Stimulated activated naive CD8-positive, alpha-beta T cell treated with anti-CD3 and anti-CD28 coated beads, Interleukin-15, Interleukin-2, amounts not matched to agents 100 ng/mL and 50 ng/mL, for 24 hours (primary cell): ENCODE results near the gene PLCB4.

ENCODE experiments used
- H3K27ac Mint-ChIP-seq: one replicate; pipeline ENCODE4 v1.8.0; 2021; ENCODE audit warnings: mild to moderate bottlenecking, mixed read lengths
- H3K27me3 Mint-ChIP-seq: one replicate; pipeline ENCODE4 v1.8.0; 2021; ENCODE audit warnings: mixed read lengths
- H3K36me3 Mint-ChIP-seq: one replicate; pipeline ENCODE4 v1.8.0; 2021; ENCODE audit warnings: low read depth, mixed read lengths
- H3K4me1 Mint-ChIP-seq: one replicate; pipeline ENCODE4 v1.8.0; 2021; ENCODE audit warnings: low read depth, mixed read lengths
- H3K4me3 Mint-ChIP-seq: one replicate; pipeline ENCODE4 v1.8.0; 2021; ENCODE audit warnings: mild to moderate bottlenecking, mixed read lengths
- H3K9me3 Mint-ChIP-seq: one replicate; pipeline ENCODE4 v1.8.0; 2021; ENCODE audit warnings: mixed read lengths

PLCB4 gene

GRCh38 chr20:9212735-9213134 is 143.8 kb downstream of the PLCB4 start:
- Mint-ChIP-seq H3K4me1 (no peaks in the 10 kb centered on the region), H3K27me3 (no peaks in the 10 kb centered on the region), H3K36me3 (no peaks in the 10 kb centered on the region), H3K9me3 (no peaks in the 10 kb centered on the region), H3K27ac (no peak overlapping the region), H3K4me3 (no peak overlapping the region)

- no peaks in the 10 kb centered on the region for H3K4me1 Mint-ChIP-seq
- no peaks in the 10 kb centered on the region for H3K36me3 Mint-ChIP-seq
- H3K27me3 Mint-ChIP-seq: no peaks in the 10 kb centered on the region
- H3K27ac Mint-ChIP-seq: no peak overlapping the region
- H3K9me3 Mint-ChIP-seq: no peaks in the 10 kb centered on the region
- H3K4me3 Mint-ChIP-seq: no peak overlapping the region
Observed at GRCh38 chr20:9214685-9215084, 145.8 kb downstream of the PLCB4 start.

- Mint-ChIP-seq H3K36me3 (no peaks in the 10 kb centered on the region), H3K4me1 (no peaks in the 10 kb centered on the region), H3K4me3 (no peak overlapping the region), H3K27me3 (no peaks in the 10 kb centered on the region), H3K9me3 (no peaks in the 10 kb centered on the region), H3K27ac (no peak overlapping the region)
Observed at GRCh38 chr20:9215539-9215938, 146.7 kb downstream of the PLCB4 start.

- H3K9me3 Mint-ChIP-seq: no peaks in the 10 kb centered on the region
- no peaks in the 10 kb centered on the region for H3K27me3 Mint-ChIP-seq
- no peak overlapping the region for H3K4me3 Mint-ChIP-seq
- no peak overlapping the region for H3K27ac Mint-ChIP-seq
- no peaks in the 10 kb centered on the region for H3K36me3 Mint-ChIP-seq
- H3K4me1 Mint-ChIP-seq: no peaks in the 10 kb centered on the region
Observed at GRCh38 chr20:9218531-9218961, 149.7 kb downstream of the PLCB4 start.

- Mint-ChIP-seq H3K4me3 (no peak overlapping the region), H3K27ac (no peak overlapping the region), H3K36me3 (no peaks in the 10 kb centered on the region), H3K27me3 (no peaks in the 10 kb centered on the region), H3K9me3 (no peaks in the 10 kb centered on the region), H3K4me1 (no peaks in the 10 kb centered on the region)
Observed at GRCh38 chr20:9220874-9221547, 152.1 kb downstream of the PLCB4 start.

GRCh38 chr20:9223296-9223695 is 154.4 kb downstream of the PLCB4 start:
- Mint-ChIP-seq H3K4me1 (no peaks in the 10 kb centered on the region), H3K4me3 (no peak overlapping the region), H3K36me3 (no peaks in the 10 kb centered on the region), H3K27me3 (no peaks in the 10 kb centered on the region), H3K27ac (no peak overlapping the region), H3K9me3 (no peaks in the 10 kb centered on the region)

GRCh38 chr20:9225879-9226278 is 157.0 kb downstream of the PLCB4 start:
- H3K4me1 Mint-ChIP-seq: no peaks in the 10 kb centered on the region
- H3K27ac Mint-ChIP-seq: no peak overlapping the region
- H3K27me3 Mint-ChIP-seq: no peaks in the 10 kb centered on the region
- no peak overlapping the region for H3K4me3 Mint-ChIP-seq
- no peaks in the 10 kb centered on the region for H3K9me3 Mint-ChIP-seq
- no peaks in the 10 kb centered on the region for H3K36me3 Mint-ChIP-seq

GRCh38 chr20:9227896-9228615 is 159.2 kb downstream of the PLCB4 start:
- no peaks in the 10 kb centered on the region for H3K9me3 Mint-ChIP-seq
- H3K27me3 Mint-ChIP-seq: no peaks in the 10 kb centered on the region
- H3K27ac Mint-ChIP-seq: no peak overlapping the region
- no peaks in the 10 kb centered on the region for H3K4me1 Mint-ChIP-seq
- no peaks in the 10 kb centered on the region for H3K36me3 Mint-ChIP-seq
- no peak overlapping the region for H3K4me3 Mint-ChIP-seq

GRCh38 chr20:9228774-9229450 is 160.0 kb downstream of the PLCB4 start:
- Mint-ChIP-seq H3K27me3 (no peaks in the 10 kb centered on the region), H3K27ac (no peak overlapping the region), H3K4me3 (no peak overlapping the region), H3K9me3 (no peaks in the 10 kb centered on the region), H3K4me1 (no peaks in the 10 kb centered on the region), H3K36me3 (no peaks in the 10 kb centered on the region)

- Mint-ChIP-seq H3K4me3 (no peak overlapping the region), H3K4me1 (no peaks in the 10 kb centered on the region), H3K36me3 (no peaks in the 10 kb centered on the region), H3K27ac (no peak overlapping the region), H3K9me3 (no peaks in the 10 kb centered on the region), H3K27me3 (no peaks in the 10 kb centered on the region)
Observed at GRCh38 chr20:9230406-9230805, 161.5 kb downstream of the PLCB4 start.

- no peaks in the 10 kb centered on the region for H3K9me3 Mint-ChIP-seq
- H3K4me1 Mint-ChIP-seq: no peaks in the 10 kb centered on the region
- no peaks in the 10 kb centered on the region for H3K27me3 Mint-ChIP-seq
- no peak overlapping the region for H3K4me3 Mint-ChIP-seq
- no peaks in the 10 kb centered on the region for H3K36me3 Mint-ChIP-seq
- no peak overlapping the region for H3K27ac Mint-ChIP-seq
Observed at GRCh38 chr20:9233804-9234203, 164.9 kb downstream of the PLCB4 start.

- Mint-ChIP-seq H3K4me3 (no peak overlapping the region), H3K36me3 (no peaks in the 10 kb centered on the region), H3K27me3 (no peaks in the 10 kb centered on the region), H3K27ac (no peak overlapping the region), H3K9me3 (no peaks in the 10 kb centered on the region), H3K4me1 (no peaks in the 10 kb centered on the region)
Observed at GRCh38 chr20:9235518-9235917, 166.6 kb downstream of the PLCB4 start.

GRCh38 chr20:9236458-9236857 is 167.6 kb downstream of the PLCB4 start:
- Mint-ChIP-seq H3K27ac (no peak overlapping the region), H3K27me3 (no peaks in the 10 kb centered on the region), H3K36me3 (no peaks in the 10 kb centered on the region), H3K4me1 (no peaks in the 10 kb centered on the region), H3K4me3 (no peak overlapping the region), H3K9me3 (no peaks in the 10 kb centered on the region)

- H3K27me3 Mint-ChIP-seq: no peaks in the 10 kb centered on the region
- H3K4me3 Mint-ChIP-seq: no peak overlapping the region
- H3K9me3 Mint-ChIP-seq: no peaks in the 10 kb centered on the region
- H3K27ac Mint-ChIP-seq: no peak overlapping the region
- no peaks in the 10 kb centered on the region for H3K4me1 Mint-ChIP-seq
- H3K36me3 Mint-ChIP-seq: no peaks in the 10 kb centered on the region
Observed at GRCh38 chr20:9241232-9241692, 172.4 kb downstream of the PLCB4 start.

GRCh38 chr20:9241721-9242427 is 173.0 kb downstream of the PLCB4 start:
- Mint-ChIP-seq H3K36me3 (no peaks in the 10 kb centered on the region), H3K9me3 (no peaks in the 10 kb centered on the region), H3K4me1 (no peaks in the 10 kb centered on the region), H3K4me3 (no peak overlapping the region), H3K27ac (no peak overlapping the region), H3K27me3 (no peaks in the 10 kb centered on the region)
